Upper lobe of left lung (tissue), 6 donors: ENCODE data around the gene MYO16. TPM values are rescaled to one million over a fixed set of nuclear protein-coding genes. Genes with fewer than 3 reads are reported as not detected.
A peak's percentile ranks its signal among the peaks of the same experiment; 100 is the strongest.

Source experiments
- ATAC-seq, 2 donors: fragments of 200-7000 bp; cut with Tn5 transposase; one replicate each; pipeline ENCODE4 v1.9.1; 2022; ENCODE audit warnings: mild to moderate bottlenecking in 2 of 2, moderate library complexity in 2 of 2; ENCODE audit not compliant: low FRiP score in 2 of 2
- DNase-seq, 2 donors: peaks; one replicate each; pipeline ENCODE4 v3.0.0-alpha.2; 2019 to 2020
- H3K27ac ChIP-seq, 4 donors: fragments of 200-600 bp; sonication (generic); one replicate each; pipeline ENCODE4 v1.5.1; 2016 to 2019
- H3K27me3 ChIP-seq, 4 donors: fragments of 200-600 bp; sonication (generic); one replicate each; pipeline ENCODE4 v1.5.1; 2017 to 2019
- H3K36me3 ChIP-seq, 4 donors: fragments of 200-600 bp; sonication (generic); one replicate each; pipeline ENCODE4 v1.5.1; 2016 to 2019
- H3K4me1 ChIP-seq, 4 donors: fragments of 200-600 bp; sonication (generic); one replicate each; pipeline ENCODE4 v1.5.1; 2018 to 2019
- H3K4me3 ChIP-seq, 4 donors: fragments of 200-600 bp; sonication (generic); one replicate each; pipeline ENCODE4 v1.5.1; 2017 to 2019; ENCODE audit warnings: mild to moderate bottlenecking in 2 of 4, moderate library complexity in 1 of 4
- H3K9me3 ChIP-seq, 4 donors: fragments of 200-600 bp; sonication (generic); one replicate each; pipeline ENCODE4 v1.5.1; 2018 to 2019
- EP300 ChIP-seq, 4 donors: sonication (generic); formaldehyde crosslinking; IDR thresholded peaks; one replicate each; pipeline ENCODE4 v1.5.1; 2017; ENCODE audit warnings: antibody characterized with exemption in 4 of 4, control low read depth in 2 of 4
- POLR2A ChIP-seq, 4 donors: fragments of 450-650 bp; IDR thresholded peaks; one replicate each; pipeline ENCODE4 v1.5.1; 2016 to 2017; ENCODE audit warnings: antibody characterized with exemption in 4 of 4, mild to moderate bottlenecking in 2 of 4
- POLR2AphosphoS5 ChIP-seq, 2 donors: sonication (generic); formaldehyde crosslinking; IDR thresholded peaks; one replicate each; pipeline ENCODE4 v1.5.1; 2017; ENCODE audit warnings: antibody characterized with exemption in 2 of 2
- WGBS, 2 donors: methylation state at CpG; one replicate each; pipeline ENCODE4 v1.1.5; 2017 to 2018; 5-methylcytosine and 5-hydroxymethylcytosine counted together
- total RNA-seq, 6 donors: library from RNA; depleted of rRNA in 4 of 6; stranded (reverse); fragments of >200 nt in 4 of 6; gene quantifications; one replicate each; pipeline versions ENCODE4 v1.1.0 to v1.2.1, GENCODE V29; 2016 to 2021
- TF ChIP-seq, protein P1 (sequence below), 6 experiments: fragments of 450-650 bp in 4 of 6; fragments of 200-600 bp in 2 of 6; sonication (generic) in 2 of 6; IDR thresholded peaks; one replicate each; pipeline ENCODE4 v1.5.1; 2016 to 2019; ENCODE audit warnings: antibody characterized with exemption in 6 of 6
- donor health status: DM: no; HTN: no; CAD: no; lungs with moderate emphysema.
- donor health status: DM: no; HTN: yes; CAD: no; lungs with severe emphysema.

Gene MYO16
- total RNA-seq, 6 donors from 2014 or later, result under 0.01 to 0.55 (median 0.20) TPM; not detected in 1

DNA sequence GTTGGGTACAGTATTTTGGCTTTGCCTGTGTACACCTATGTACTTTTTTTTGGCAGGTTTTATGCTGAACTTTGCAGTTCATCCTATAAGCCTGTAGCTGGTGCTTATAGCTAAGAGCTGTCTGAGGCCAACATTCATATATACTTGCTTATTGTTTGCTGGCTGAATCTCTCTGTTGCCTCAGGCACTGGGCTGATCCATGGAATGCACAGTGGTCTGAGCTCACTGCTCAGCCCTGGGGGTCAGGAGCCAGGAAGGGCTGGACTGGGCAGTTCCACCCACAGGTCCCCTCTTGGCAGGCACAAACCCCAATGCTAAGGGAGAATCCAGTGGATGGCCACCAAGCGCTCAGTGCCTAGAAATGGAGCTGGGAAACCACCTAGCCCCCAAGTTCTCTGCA lies 308.7 kb downstream of the MYO16 start:
- Histone ChIP-seq H3K36me3 (no peaks in the 10 kb centered on the region), H3K4me1 (no peaks in the 10 kb centered on the region), H3K4me3 (no peak overlapping the region), H3K27me3 (no peaks in the 10 kb centered on the region), H3K27ac (no peak overlapping the region), H3K9me3 (no peaks in the 10 kb centered on the region)
- no peak for DNase-seq
- TF ChIP-seq EP300 (IDR thresholded peaks at IDR 0.05), result no peak
- no peak for ATAC-seq
- 100% methylated on average over 1 of the region's 1 CpG; no CpG with 5 or more reads in 1 of the 2 donors for WGBS, 2 donors

DNA sequence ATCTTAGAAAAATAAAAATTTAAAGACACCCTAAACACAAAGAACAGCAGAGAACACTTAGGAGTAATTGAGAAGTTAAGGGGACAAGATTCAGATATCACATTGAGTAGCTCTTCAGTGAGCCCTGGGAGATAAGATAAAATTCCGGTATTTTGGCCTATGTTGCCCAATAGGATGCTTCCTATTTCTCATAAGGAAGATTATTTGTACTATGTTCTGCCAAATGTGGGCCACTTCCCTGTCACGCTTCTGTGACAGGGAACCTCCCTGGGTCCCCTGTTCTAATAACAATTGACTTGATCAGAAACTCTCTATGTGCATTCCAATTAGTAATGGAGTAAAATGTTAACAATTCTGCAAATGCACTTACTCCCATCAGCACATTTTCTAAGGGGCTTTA lies 310.7 kb downstream of the MYO16 start:
- no peak for DNase-seq
- no peak for TF ChIP-seq POLR2AphosphoS5 (IDR thresholded peaks at IDR 0.05)
- no peak for TF ChIP-seq EP300 (IDR thresholded peaks at IDR 0.05)
- TF ChIP-seq, protein P1, sequence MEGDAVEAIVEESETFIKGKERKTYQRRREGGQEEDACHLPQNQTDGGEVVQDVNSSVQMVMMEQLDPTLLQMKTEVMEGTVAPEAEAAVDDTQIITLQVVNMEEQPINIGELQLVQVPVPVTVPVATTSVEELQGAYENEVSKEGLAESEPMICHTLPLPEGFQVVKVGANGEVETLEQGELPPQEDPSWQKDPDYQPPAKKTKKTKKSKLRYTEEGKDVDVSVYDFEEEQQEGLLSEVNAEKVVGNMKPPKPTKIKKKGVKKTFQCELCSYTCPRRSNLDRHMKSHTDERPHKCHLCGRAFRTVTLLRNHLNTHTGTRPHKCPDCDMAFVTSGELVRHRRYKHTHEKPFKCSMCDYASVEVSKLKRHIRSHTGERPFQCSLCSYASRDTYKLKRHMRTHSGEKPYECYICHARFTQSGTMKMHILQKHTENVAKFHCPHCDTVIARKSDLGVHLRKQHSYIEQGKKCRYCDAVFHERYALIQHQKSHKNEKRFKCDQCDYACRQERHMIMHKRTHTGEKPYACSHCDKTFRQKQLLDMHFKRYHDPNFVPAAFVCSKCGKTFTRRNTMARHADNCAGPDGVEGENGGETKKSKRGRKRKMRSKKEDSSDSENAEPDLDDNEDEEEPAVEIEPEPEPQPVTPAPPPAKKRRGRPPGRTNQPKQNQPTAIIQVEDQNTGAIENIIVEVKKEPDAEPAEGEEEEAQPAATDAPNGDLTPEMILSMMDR (IDR thresholded peaks at IDR 0.05), result no peak
- WGBS, 2 donors, result 51 to 58% methylated on average over 2 of the region's 2 CpGs
- Histone ChIP-seq H3K9me3 (no peaks in the 10 kb centered on the region), H3K36me3 (no peaks in the 10 kb centered on the region), H3K27me3 (no peaks in the 10 kb centered on the region), H3K4me3 (no peak overlapping the region), H3K4me1 (no peaks in the 10 kb centered on the region), H3K27ac (no peak overlapping the region)
- ATAC-seq, result no peak

DNA sequence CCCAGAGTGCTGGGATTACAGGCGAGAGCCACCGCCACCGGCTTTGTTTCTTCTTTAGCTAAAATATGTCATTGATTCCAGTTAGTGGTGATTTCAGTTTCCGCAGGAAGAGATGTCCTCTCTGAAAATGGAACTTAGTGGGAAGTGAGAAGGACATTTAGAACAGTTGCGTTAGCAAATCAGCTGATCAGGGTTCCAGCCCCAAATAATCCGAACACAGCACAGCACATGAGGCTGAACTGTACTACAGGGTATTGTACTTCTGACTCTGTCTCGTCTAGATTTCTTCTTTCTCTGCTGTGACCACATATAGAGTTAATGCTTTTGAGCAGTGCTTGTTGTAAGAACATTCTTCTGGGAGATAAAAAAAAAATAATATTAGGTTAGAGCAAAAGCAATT lies 314.4 kb downstream of the MYO16 start:
- Histone ChIP-seq H3K36me3 (no peaks in the 10 kb centered on the region), H3K9me3 (no peaks in the 10 kb centered on the region), H3K4me3 (no peak overlapping the region), H3K27ac (no peak overlapping the region), H3K27me3 (no peaks in the 10 kb centered on the region), H3K4me1 (no peaks in the 10 kb centered on the region)
- DNase-seq, result peak in 1 of 2 donors; percentile 10
- TF ChIP-seq, protein P1 (IDR thresholded peaks at IDR 0.05), result no peak
- TF ChIP-seq POLR2A (IDR thresholded peaks at IDR 0.05), result no peak
- TF ChIP-seq EP300 (IDR thresholded peaks at IDR 0.05), result no peak
- no peak for TF ChIP-seq POLR2AphosphoS5 (IDR thresholded peaks at IDR 0.05)
- ATAC-seq, result no peak
- WGBS, 2 donors, result 88 to 92% methylated on average over 7 of the region's 7 CpGs

DNA sequence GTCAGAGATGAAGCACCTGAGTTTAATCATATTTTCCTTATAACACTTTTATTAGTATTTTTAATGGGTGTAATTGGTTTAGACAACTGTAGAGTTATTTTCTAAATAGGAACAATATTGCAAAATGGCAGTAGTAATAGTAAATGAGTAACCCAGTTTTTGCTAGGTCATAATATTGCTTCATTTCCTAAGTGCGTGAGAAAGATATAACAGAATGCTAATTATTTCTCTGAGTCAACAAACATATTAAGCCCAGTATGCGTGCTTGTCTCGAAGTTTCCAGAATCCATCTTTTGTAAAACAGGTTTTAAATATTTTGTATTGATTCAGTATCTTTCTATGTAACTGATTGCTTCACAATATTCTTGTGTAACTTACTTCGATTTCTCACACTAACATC lies 315.3 kb downstream of the MYO16 start:
- 42 to 62% methylated on average over 4 of the region's 4 CpGs for WGBS, 2 donors
- no peak overlapping the region for H3K4me3 ChIP-seq
- H3K36me3 ChIP-seq, result no peaks in the 10 kb centered on the region
- TF ChIP-seq, protein P1 (IDR thresholded peaks at IDR 0.05), result no peak
- TF ChIP-seq POLR2A (IDR thresholded peaks at IDR 0.05), result no peak
- TF ChIP-seq POLR2AphosphoS5 (IDR thresholded peaks at IDR 0.05), result no peak
- no peak for TF ChIP-seq EP300 (IDR thresholded peaks at IDR 0.05)
- DNase-seq (no peak), ATAC-seq (no peak)
- H3K9me3 ChIP-seq, result no peaks in the 10 kb centered on the region
- H3K27ac ChIP-seq, result no peak overlapping the region
- H3K27me3 ChIP-seq, result no peaks in the 10 kb centered on the region
- H3K4me1 ChIP-seq, result no peaks in the 10 kb centered on the region

DNA sequence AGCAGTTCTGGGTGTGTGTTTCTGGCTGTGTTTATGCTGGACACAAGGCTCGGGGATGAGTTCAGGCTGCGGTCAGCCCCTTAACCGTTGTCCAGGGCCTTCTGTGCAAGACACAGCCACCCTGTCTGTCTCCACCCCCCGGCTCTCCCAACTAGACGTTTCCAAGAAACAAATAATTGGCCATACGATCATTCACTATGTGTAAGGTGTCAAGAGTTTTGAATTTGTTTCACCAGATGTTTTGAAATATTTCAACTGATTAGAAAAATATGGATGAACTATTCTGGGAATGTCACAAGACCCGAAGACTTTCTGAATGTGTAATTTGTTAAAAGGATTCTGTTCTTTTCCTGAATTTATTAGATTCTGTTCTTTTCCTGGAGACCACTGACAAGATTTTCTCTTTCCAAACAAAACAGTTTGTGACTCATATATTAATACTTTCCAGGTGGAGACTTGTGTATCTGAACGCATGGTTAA lies 318.2 kb downstream of the MYO16 start:
- ATAC-seq, result peak; percentile 53 to 94
- no peak for TF ChIP-seq POLR2A (IDR thresholded peaks at IDR 0.05)
- no peak for TF ChIP-seq EP300 (IDR thresholded peaks at IDR 0.05)
- TF ChIP-seq, protein P1 (IDR thresholded peaks at IDR 0.05), result no peak
- TF ChIP-seq POLR2AphosphoS5 (IDR thresholded peaks at IDR 0.05), result no peak
- H3K27ac ChIP-seq, result peak overlapping the region in 1 of 4 donors; percentile 10
- H3K4me1 ChIP-seq, result no peaks in the 10 kb centered on the region
- H3K9me3 ChIP-seq, result no peaks in the 10 kb centered on the region
- WGBS, 2 donors, result 62 to 75% methylated on average over 8 of the region's 8 CpGs
- no peaks in the 10 kb centered on the region for H3K27me3 ChIP-seq
- H3K36me3 ChIP-seq, result no peaks in the 10 kb centered on the region
- DNase-seq, result no peak
- H3K4me3 ChIP-seq, result no peak overlapping the region
